Sigmoid colon (tissue), 7 donors: ENCODE results near the gene SARNP. TPM values are rescaled to one million over a fixed set of nuclear protein-coding genes. Genes with fewer than 3 reads are reported as not detected.
A peak's percentile ranks its signal among the peaks of the same experiment; 100 is the strongest.

Source experiments
- DNase-seq: peaks from one replicate; pipeline ENCODE4 v3.0.0-alpha.2; 2019
- H3K27ac ChIP-seq, 4 donors: fragments of 200-600 bp; sonication (generic); one replicate each; pipeline ENCODE4 v1.5.1; 2016 to 2019; ENCODE audit warnings: mild to moderate bottlenecking in 1 of 4
- H3K27me3 ChIP-seq, 3 donors: fragments of 200-600 bp; sonication (generic); one replicate each; pipeline ENCODE4 v1.5.1; 2019; ENCODE audit warnings: mild to moderate bottlenecking in 1 of 3
- H3K36me3 ChIP-seq, 4 donors: fragments of 200-600 bp; sonication (generic); one replicate each; pipeline ENCODE4 v1.5.1; 2016 to 2019
- H3K4me1 ChIP-seq, 4 donors: fragments of 200-600 bp; sonication (generic); one replicate each; pipeline ENCODE4 v1.5.1; 2017 to 2019
- H3K4me3 ChIP-seq, 4 donors: fragments of 200-600 bp; sonication (generic); one replicate each; pipeline ENCODE4 v1.5.1; 2017 to 2019; ENCODE audit warnings: mild to moderate bottlenecking in 2 of 4, moderate library complexity in 1 of 4
- H3K9me3 ChIP-seq, 4 donors: fragments of 200-600 bp in 3 of 4; sonication (generic) in 3 of 4; one replicate each; pipeline versions ENCODE4 v1.5.1 to v1.6.1; 2013 to 2019
- CTCF ChIP-seq, 4 experiments: fragments of 450-650 bp in 3 of 4; fragments of 200-600 bp in 1 of 4; IDR thresholded peaks; one replicate each; pipeline ENCODE4 v1.5.1; 2016 to 2019; ENCODE audit warnings: antibody characterized with exemption in 4 of 4, mild to moderate bottlenecking in 3 of 4, moderate library complexity in 2 of 4
- EP300 ChIP-seq, 4 donors: sonication (generic); formaldehyde crosslinking; IDR thresholded peaks; one replicate each; pipeline ENCODE4 v1.6.1; 2017; ENCODE audit warnings: antibody characterized with exemption in 4 of 4
- POLR2A ChIP-seq, 2 donors: fragments of 450-650 bp; IDR thresholded peaks; one replicate each; pipeline ENCODE4 v1.6.1; 2016; ENCODE audit warnings: antibody characterized with exemption in 2 of 2, mild to moderate bottlenecking in 2 of 2, moderate library complexity in 2 of 2
- POLR2AphosphoS5 ChIP-seq, 4 donors: sonication (generic); formaldehyde crosslinking; IDR thresholded peaks; one replicate each; pipeline ENCODE4 v1.6.1; 2017; ENCODE audit warnings: antibody characterized with exemption in 4 of 4
- WGBS, 2 donors: extraction: QIAGEN DNeasy Blood & Tissue Kit; methylation state at CpG; one replicate each; pipeline ENCODE4 v1.1.7; 2013; 5-methylcytosine and 5-hydroxymethylcytosine counted together
- intact Hi-C: fragments of 100-400 bp; cut with DNase I; formaldehyde crosslinking; loops from one replicate; pipeline ENCODE4 v1.15.1; 2023
- polyA plus RNA-seq, 3 donors: library from polyadenylated mRNA; stranded (reverse); fragments of 200-250 nt; gene quantifications; one replicate each; pipeline ENCODE4 v1.2.3, GENCODE V29; 2013
- total RNA-seq, 4 donors: library from RNA; depleted of rRNA; stranded (reverse); fragments of >200 nt; gene quantifications; one replicate each; pipeline ENCODE4 v1.1.0, GENCODE V29; 2016
- donor health status: healthy with polysubstance abuse.
- donor health status: Bipolar disorder and iron deficiency.
- donor health status: healthy.

The SARNP gene
- total and polyA plus RNA-seq, 7 donors = 49.0 to 106 (median 81.9) TPM

- H3K4me1 ChIP-seq = peaks cover 0 to 87% (median 75%) of the 10 kb centered on the region in 4 donors
These were observed 103.8 kb downstream of the SARNP start for GRCh38 chr12:55713721-55714120.

DNA sequence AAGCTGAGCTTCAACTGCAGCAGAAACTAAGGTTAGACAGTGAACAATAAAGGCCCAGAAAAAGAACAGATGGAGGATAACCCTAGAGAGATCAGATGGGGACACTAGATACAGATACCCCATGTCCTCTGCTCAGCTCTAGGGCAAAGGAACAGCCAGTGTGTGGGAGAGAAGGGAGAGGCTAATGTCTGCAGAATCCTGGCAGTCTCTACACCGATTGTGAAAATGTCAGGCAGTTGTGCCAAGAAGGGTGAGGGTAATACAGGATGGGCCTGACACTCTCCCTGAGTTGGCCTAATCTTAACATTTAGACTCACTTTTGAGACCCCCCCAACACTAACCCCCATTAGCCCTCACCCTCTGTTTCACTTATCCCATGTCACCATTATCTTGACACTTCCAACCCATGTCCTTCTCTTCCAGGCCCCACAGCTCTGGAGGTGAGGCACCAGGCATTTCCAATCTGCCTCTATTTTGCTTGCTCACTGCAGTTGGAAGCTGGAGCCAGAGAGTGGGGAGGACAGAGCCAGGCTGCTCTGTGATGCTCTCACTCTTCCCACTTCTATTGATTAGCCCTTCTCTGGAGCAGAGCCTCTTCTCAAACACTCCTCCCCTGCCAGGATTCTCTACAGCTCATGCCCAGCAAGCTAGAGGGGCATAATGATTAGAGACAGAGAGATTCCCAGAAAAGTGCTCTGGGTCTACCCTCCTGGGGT is 104.7 kb downstream of the SARNP start:
- 49 to 59% methylated on average over 1 of the region's 1 CpG for WGBS, 2 donors
- H3K27me3 ChIP-seq = no peaks in the 10 kb centered on the region
- H3K9me3 ChIP-seq = no peaks in the 10 kb centered on the region
- no peak overlapping the region for H3K4me3 ChIP-seq
- no peak for DNase-seq
- no peaks in the 10 kb centered on the region for H3K36me3 ChIP-seq
- H3K4me1 ChIP-seq = peaks cover 0 to 86% (median 74%) of the 10 kb centered on the region in 4 donors
- TF ChIP-seq POLR2A (IDR thresholded peaks at IDR 0.05) (no peak), POLR2AphosphoS5 (IDR thresholded peaks at IDR 0.05) (no peak), CTCF (IDR thresholded peaks at IDR 0.05) (no peak), EP300 (IDR thresholded peaks at IDR 0.05) (no peak)
- intact Hi-C loops = no loop called here
- H3K27ac ChIP-seq = peak overlapping the region; percentile 76 to 100 (median 97)

More at GRCh38 chr12:55713721-55714120, 103.8 kb downstream of the SARNP start:
- no peaks in the 10 kb centered on the region for H3K9me3 ChIP-seq
- no peaks in the 10 kb centered on the region for H3K36me3 ChIP-seq
- DNase-seq = no peak
- no peaks in the 10 kb centered on the region for H3K27me3 ChIP-seq
- 80 to 81% methylated on average over 2 of the region's 2 CpGs for WGBS, 2 donors
- peak overlapping the region; percentile 76 to 100 (median 97) for H3K27ac ChIP-seq
- intact Hi-C loops = no loop called here
- TF ChIP-seq EP300 (IDR thresholded peaks at IDR 0.05) = no peak
- TF ChIP-seq CTCF (IDR thresholded peaks at IDR 0.05) = no peak
- no peak for TF ChIP-seq POLR2AphosphoS5 (IDR thresholded peaks at IDR 0.05)
- TF ChIP-seq POLR2A (IDR thresholded peaks at IDR 0.05) = no peak
- H3K4me3 ChIP-seq = no peak overlapping the region

- DNase-seq = no peak
- H3K4me3 ChIP-seq = peak overlapping the region in 1 of 4 donors; percentile 12
- no peaks in the 10 kb centered on the region for H3K9me3 ChIP-seq
- WGBS, 2 donors = 74 to 80% methylated on average over 4 of the region's 4 CpGs
- no peaks in the 10 kb centered on the region for H3K36me3 ChIP-seq
- peak overlapping the region; percentile 76 to 100 (median 97) for H3K27ac ChIP-seq
- H3K4me1 ChIP-seq = peaks cover 0 to 78% (median 71%) of the 10 kb centered on the region in 4 donors
- no peaks in the 10 kb centered on the region for H3K27me3 ChIP-seq
- TF ChIP-seq EP300 (IDR thresholded peaks at IDR 0.05) (no peak), POLR2AphosphoS5 (IDR thresholded peaks at IDR 0.05) (no peak), POLR2A (IDR thresholded peaks at IDR 0.05) (no peak)
- intact Hi-C loops = no loop called here
These were observed 105.6 kb downstream of the SARNP start for GRCh38 chr12:55711786-55712553.

DNA sequence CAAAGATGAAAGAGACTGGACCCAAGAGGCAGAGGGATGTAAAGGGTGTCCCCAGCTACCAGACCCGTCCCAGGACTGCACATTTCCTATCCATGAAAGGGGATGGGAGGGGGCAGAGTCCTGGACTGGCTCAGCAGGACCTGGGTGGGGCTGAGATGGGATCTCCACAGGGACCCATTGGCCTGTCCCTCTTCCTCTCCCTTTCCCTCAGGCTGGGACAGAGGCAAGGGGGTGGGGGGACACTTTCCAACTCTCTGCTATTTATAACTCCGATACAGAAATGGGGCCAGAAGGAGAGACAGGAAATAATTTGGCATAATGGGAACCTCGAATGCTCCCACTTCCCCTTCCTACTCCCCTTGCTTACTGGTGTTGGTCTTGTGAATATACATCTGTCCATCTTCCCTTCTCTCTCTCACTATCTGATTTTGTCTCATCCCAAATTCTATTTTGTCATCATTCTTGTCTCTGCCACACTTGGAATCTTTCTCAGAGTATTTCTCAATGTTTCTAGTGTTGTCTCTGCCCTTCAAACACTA is 108.8 kb downstream of the SARNP start:
- no peaks in the 10 kb centered on the region for H3K27me3 ChIP-seq
- H3K4me1 ChIP-seq = peaks cover 0 to 70% (median 56%) of the 10 kb centered on the region in 4 donors
- peak overlapping the region; percentile 94 to 100 (median 98) for H3K27ac ChIP-seq
- intact Hi-C loops = no loop called here
- no peaks in the 10 kb centered on the region for H3K36me3 ChIP-seq
- no peak for DNase-seq
- TF ChIP-seq CTCF (IDR thresholded peaks at IDR 0.05) (no peak), POLR2AphosphoS5 (IDR thresholded peaks at IDR 0.05) (peak in 3 of 4 donors; percentile 15 to 67 (median 28))
- no peaks in the 10 kb centered on the region for H3K9me3 ChIP-seq
- peak overlapping the region in 3 of 4 donors; percentile 75 to 82 (median 81) for H3K4me3 ChIP-seq
- WGBS, 2 donors = 16 to 24% methylated on average over 3 of the region's 3 CpGs
